SIG-M5 treated with dmso at 0.1 percent for 504 hours (cell line): ENCODE results near the gene CIRBP.
"Not testable (repeated sequence)": the region's sequence is repeated elsewhere in the genome, so short reads cannot be mapped to it uniquely, and the experiment has no call there.

Experiments used
- DNase-seq: peaks from one replicate; lab custom pipeline; 2025; ENCODE audit not compliant: unreplicated experiment; lab: John Stamatoyannopoulos, UW

CIRBP gene

DNA sequence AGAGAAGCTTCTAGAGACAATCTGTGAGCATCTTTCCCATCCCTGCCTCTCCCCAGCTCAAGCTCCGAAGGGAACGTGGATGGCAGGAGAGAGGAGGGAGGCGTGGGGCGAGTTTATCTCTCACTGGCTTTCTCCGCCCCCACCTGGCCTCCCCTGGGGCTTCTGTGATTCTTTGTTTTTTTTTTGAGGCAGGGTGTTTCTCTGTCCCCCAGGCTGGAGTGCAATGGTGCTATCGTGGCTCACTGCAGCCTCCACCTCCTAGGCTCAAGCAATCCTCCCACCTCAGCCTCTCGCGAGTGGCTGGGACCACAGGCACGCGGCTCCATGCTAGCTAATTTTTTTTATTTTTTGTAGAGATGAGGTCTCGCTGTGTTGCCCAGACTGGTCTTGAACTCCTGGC is 39.6 kb downstream of the CIRBP start:
- no peak for DNase-seq

DNA sequence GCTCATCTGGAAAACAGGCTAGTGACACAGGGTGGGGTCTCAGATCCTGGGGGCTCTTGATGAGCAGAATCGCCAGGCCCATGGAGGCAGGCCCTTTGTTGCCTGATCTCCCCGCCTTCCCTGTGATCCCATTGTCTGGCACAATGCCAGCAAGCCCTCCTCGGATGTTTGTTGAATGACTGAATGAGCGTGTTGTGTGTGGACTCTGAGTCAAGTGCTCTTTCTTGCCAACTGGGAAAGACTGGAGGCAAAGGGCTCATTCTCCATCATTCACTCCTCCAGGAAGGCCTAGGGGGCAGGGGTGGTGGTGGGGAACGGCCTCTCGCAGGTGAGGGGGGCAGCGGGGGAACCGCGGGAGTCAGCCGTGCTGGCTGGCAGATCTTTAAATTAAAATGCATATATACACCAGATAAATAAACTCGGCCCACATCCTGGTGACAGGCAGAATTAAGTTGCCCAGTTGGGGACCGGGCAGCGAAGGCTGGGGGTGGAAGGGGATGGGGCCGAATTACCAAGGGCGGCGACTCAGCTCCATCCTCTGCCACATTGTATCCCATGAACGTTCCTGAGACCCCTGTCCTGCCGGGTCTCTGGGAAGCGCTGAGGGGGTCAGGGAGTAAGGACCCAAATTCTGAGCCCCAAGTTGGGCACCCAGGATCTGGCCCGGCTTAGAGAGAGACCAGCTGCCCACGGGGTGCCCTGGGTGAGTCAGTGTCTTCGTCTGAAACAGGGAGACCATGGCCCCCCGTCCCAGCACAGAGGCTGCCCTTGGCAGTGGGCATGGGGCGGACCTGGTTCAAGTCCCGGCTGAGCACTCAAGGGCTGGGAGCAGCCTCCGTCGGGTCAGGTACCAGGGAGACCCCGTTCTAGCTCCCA is 41.1 kb downstream of the CIRBP start:
- DNase-seq, result no peak

DNA sequence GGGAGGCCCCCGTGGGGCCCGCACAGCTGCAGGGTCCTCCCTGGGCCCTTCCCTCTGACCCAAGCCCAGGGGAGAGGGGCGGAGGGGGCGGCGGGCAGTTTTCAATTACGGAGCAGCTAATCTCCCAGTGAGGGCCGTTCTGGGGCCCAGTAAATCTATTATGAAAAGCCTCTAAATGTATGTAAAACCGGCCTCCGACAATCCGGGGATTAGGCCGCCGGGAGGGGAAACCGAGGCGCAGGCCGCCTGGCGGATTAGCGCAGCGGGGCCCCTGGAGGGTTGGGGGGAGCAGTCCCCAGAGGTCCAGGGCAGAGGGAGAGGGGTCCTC is 41.7 kb downstream of the CIRBP start:
- no peak for DNase-seq

DNA sequence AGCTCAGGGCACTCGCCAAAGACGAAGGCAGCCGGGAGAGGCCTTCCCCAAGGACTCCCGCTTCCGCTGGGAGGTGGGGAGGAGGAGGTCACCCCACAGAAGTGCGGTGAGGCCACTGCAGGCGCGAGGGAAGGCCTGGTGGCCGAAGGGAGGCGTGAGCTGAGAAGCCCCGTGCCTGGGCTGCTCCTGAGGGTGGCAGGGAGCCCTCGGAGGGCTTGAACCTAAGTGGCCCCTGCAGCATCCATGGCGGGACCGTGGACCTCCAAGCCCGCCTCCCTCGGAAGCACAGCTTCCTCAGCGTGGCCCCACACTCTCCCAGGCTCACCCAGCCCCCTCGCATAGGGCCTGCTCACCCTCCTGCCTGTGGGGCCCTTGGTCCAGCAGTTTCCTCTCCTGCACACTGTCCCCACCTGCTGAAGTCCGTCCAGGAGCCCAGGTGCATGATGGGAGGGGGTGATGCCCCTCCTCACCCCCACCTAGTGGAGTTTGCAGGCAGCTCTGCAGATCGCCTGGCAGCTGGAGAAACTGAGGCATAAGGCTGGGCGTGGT is 42.5 kb downstream of the CIRBP start:
- DNase-seq, result no peak

DNA sequence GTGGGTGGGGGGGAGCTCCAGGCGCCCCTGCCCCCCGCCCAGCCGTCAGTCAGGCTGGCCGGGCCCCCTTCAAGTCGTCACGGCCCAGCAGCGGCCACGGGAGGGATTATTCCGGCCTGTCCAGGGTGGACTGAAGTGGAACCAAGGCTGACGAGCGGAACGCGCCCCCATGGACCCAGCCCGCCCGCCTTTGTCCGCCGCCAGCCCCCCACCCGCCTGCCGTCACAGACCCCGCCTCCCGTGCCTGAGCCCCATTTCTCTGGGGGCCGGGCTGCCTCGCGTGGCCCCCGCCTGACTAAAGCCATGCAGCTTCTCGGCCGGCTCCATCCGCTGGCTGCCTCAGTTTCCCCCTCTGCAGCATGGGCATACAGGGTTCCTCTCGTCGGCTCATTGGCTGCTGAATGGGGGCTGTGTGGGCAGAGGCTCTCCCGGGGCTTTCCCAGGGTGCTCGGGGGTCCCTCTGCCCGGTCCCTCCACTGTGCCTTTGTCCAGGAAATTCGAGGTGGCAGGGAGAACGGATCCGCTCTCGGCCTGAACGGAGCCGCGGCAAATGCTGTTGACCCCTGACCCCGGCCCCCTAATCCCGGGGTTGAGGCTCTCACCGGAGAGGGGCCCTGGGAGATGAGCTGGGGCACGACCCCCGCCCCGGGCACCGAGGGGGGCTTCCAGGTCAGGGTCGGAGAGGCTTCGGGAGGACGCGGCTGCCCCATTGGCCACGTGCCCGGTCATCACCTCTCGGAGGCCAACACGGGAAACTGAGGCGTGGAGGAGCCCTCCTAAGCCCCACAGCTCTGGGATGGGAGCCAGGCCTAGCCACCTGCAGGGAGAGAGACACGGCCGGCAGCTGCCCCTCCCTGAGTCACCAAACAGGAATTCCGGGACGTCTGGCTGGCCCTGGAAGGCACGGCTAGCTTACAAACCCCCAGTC is 43.9 kb downstream of the CIRBP start:
- no peak for DNase-seq

DNA sequence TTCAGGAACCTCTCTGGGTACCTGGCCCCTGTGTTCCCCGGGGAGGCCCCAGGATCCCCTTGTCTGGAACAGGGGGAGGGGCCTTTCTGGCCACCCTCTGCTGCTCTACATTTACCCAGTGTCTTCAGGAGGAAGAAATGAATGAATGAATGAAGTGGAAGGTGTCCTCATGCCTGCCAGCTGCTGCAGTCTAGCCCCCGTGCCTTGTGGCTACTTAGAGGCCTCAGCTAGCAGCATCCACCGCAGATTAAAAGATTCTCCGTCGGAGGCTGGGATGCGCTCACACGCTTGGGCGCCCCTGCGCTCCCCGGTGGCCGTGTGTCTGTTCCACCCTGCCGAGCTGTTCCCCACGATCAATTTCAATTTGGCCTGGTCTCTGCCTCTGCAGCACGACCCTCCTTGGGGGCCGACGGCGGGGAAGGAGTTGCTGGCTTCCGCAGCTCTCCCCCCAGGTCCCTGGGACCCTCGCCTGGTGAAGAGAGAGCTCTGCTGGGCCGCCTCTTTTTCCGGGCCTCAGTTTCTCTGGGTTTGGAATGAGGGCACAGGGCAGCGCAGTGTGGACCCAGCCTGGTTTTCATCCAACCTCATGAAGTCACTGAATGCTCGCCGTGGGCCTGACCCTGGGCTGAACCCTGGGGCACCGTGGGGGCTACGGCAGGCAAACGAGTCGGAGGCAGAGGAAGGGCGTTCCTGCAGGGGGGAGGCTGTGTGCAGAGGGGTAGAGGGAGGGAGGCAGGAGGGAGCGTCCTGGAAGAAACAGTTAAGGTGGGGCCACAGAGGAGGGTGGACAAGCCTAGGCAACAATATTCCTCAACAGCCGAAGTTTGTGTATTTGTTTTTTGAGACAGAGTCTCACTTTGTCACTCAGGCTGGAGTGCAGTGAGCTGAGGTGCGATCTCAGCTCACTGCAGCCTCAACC is 44.8 kb downstream of the CIRBP start:
- DNase-seq, result no peak

DNA sequence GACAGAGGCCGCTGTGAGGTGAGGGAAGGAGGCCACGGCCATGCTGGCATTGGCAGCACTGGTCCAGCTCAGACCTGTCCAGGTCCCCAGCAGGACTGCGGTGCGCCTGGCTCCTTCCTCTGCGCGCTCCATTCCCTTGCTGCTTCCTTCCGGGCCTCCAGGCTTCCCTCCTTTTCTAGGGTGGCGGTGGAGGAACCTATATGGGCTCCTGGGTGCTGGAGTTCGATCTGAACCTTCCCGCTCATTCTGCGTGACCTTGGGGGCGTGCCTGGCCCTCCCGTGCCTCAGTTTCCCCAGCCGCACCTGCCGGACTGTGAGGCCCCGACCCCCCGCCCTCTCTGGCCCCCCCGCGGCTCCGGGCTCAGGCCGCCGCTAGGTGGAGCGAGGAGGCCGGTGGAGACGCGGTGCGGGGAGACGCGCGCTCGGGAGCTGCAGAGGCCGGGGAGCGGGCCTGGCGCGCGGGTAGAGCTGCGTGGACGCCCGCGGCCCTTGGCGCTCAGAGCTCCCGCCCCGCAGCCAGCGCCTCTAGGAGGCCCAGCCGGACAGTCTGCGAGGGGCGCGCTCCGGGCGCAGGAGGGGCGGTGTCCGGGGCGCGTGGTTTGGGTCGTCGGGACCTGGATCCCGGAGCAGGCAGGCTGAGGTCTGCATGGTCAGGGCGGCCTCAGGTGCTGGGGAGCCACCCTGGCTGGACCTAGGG is 46.5 kb downstream of the CIRBP start:
- no peak for DNase-seq

DNA sequence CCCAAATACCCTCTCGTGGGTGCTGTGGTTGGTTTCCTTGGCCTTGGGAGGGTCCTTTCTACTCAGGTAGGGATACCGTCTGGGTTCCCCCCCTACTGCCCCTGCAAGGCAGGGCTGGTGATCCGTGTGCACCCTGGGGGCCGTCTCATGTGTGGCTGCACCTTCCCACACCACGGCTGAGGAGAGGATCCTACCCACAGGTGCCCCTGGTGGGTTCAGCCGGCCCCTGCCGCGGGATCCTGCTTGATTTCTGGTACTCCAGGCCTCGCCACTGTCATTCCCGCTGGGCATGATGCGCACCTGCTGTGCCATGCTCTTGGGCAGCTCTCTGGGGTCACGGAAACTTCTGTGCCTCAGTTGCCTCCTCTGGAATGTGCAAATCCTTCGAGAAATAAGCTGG is 47.3 kb downstream of the CIRBP start:
- DNase-seq, result no peak

DNA sequence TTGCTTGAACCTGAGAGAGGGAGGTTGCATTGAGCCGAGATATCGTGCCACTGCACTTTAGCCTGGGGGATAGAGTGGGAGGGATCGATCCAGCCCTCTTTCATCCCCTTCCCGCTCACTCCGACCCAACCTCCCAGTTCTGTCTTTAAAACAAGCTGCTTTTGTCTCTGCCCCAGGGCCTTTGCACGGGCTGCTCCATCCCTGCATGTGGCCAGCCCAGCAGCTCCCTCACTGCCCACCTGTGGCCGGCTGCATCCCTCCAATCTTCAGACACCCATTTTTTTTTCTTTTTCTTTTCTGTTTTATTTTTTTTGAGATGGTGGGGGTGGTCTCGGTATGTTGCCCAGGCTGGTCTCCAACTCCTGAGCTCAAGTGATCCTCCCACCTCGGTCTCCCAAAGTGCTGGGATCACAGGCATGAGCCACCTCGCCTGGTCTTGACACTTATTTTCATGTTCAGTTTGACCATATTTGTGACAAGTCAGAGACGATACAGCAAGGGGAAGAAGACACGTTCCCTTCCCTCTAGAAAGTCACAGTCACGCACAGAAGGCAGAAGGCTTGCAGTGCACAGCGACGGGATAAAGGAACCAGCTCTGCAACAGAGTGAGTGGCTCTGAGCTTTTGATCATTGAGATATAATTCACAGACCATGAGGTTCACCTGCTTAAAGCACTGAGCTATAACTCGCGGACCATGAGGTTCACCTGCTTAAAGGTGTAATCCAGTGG is 48.3 kb downstream of the CIRBP start:
- DNase-seq, result no peak

DNA sequence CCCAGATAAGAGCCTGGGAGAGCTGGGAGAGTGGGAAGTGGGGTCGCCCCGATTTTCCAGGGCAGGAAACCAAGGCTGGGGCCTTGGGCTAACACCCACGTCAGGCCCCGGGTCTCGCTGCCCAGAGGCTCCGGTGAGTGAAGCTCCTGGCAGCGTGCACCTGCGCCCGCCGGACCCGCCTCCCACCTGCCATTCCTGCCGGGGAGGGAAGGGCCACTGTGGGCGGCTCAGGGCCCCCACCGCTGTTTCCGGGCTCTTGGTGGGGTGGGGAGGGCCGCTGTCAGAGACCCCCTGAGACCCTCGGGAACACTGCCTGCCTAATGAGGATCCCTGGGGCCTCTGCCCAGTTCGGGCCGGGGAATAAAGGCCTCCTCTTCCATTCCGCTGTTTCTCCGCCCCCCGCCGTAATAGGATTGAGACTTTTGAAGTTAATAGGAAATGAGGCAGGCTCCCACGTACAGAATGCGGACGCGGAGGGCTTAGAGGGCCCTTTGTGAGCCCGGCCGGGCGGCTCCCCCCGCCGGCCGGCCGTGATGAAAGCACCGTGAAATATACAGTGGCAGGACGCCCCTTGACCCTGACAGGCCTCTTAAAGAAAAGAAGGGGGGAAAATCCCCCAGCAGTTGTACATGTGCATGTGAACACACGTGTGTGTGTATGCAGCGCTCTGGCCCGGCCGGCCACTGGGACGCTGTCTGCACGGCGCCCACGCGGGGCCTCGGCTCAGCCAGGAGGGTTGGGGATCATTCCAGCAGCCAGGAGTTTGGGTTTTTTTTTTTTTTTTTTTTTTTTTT is 49.7 kb downstream of the CIRBP start:
- no peak for DNase-seq

DNA sequence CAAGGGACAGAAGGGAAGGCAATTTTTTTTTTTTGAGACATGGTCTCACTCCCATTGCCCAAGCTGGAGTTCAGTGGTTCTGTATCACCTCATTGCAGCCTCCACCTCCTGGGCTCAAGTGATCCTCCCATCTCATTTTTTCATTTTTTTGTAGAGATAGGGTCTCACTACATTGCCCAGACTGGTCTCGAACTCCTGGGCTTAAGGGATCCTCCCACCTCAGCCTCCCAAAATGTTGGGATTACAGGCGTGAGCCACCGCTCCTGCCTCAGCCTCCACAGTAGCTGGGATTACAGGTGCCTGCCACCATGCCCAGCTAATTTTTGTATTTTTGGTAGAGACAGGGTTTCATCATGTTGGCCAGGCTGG is 51.1 kb downstream of the CIRBP start:
- not testable (repeated sequence) for DNase-seq

DNA sequence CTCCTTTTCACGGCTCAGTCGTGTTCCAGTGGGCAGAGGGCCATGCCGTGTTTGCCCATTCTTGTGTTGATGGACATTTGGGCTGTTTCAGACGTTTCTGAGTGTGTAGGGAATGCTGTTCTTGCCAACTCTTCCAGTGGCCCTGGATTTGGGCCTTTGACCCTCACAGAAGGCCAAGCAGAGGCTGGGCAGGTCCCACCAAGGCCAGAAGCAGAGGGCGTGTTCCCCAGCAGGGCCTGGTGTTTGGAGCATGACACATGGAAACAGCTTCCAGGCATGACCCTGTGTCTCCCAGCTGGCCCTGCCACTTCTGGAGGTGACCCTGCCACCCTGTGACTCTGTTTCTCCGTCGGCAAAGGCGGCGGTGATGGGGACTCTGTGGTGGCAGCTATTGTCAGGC is 52.4 kb downstream of the CIRBP start:
- no peak for DNase-seq

DNA sequence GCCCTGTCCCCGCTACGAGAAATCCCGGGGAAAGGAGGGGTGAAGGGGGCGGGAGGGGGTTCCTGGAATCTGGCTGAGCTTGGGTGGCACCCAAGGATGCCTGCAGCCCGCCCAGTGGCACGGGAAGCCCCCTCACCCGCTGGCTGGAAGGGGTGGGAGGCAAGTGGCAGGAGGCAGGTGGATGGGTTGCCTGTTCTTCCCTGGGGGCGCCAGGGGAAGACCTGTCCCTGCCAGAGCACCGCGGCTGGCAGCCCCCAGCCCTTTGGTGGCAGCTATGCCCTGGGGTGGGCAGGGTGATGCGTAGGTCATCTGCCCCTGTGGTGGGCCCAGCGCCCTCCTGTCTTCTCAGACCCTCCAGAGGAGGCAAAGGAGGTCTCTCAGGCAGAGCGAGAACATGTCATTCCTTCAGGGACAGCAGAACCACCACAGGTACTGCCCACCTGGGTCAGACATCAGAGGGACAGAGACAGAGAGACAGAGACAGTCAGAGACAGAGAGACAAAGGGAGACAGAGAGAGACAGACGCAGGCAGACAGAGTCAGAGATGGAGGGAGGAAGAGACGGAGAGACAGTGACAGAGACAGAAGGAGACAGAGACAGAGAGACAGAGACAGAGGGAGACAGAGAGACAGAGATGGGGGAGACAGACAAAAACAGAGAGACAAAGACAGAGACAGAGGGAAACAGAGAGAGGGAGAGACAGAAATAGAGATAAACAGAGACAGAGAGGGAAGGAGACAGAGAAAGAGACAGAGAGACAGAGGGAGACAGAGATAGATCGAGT is 53.3 kb downstream of the CIRBP start:
- no peak for DNase-seq

DNA sequence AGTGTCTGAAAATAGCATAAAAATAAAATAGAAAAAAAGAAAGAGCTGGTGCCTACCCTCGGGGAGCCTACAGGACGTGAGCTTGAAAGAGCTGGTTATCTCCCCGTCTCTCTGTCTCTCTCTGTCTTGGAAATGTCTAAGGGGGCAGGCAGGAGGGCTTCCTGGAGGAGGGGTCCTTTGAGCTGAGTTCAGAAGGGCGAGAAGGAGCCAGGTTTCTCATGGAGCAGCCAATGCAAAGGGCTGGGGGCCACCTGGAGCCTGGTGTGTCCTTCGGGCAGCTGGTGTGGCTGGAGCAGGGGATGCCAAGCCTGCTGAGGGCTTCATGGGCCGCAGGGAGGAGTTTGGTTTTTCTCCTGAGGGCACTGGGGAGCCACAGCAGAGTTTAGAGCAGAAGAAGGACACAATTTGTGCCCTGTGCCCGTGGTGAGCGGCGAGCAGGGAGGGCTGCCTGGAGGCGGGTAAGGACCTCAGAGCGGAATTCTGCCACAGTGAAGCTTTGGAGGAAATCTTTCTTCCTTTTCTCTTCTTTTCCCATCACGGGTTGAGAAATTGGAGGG is 55.2 kb downstream of the CIRBP start:
- DNase-seq, result no peak
